ENCODE data around the gene SLC6A3. TPM values are rescaled to one million over a fixed set of nuclear protein-coding genes. Genes with fewer than 3 reads are reported as not detected.

The SLC6A3 gene
- total RNA-seq, 4 donors from 2014 or later = 0.20 to 0.90 TPM; not detected in 2

- H3K9me3 ChIP-seq = no peaks in the 10 kb centered on the region
- peaks cover 0 to 52% (median 6%) of the 10 kb centered on the region in 3 donors for H3K36me3 ChIP-seq
- 93 to 95% methylated on average over 7 of the region's 7 CpGs for WGBS, 2 donors
- no peak for DNase-seq (ENCODE audit: low spot score in 2 of 2)
- peak overlapping the region in 2 of 4 donors; percentile 8 to 58 for H3K27ac ChIP-seq
- peaks cover 0 to 11% (median 0%) of the 10 kb centered on the region in 4 donors for H3K4me1 ChIP-seq
- H3K4me3 ChIP-seq = no peak overlapping the region
- H3K27me3 ChIP-seq = no peaks in the 10 kb centered on the region
- TF ChIP-seq EP300 (IDR thresholded peaks at IDR 0.05) (no peak), POLR2A (IDR thresholded peaks at IDR 0.05) (no peak), CTCF (IDR thresholded peaks at IDR 0.05) (no peak)
Measured at GRCh38 chr5:1479066-1479465, 33.8 kb upstream of the SLC6A3 start.

GRCh38 chr5:1478271-1479035 is 33.2 kb upstream of the SLC6A3 start:
- Histone ChIP-seq H3K4me1 (peaks cover 0 to 11% (median 0%) of the 10 kb centered on the region in 4 donors), H3K36me3 (peaks cover 0 to 53% (median 6%) of the 10 kb centered on the region in 3 donors), H3K9me3 (no peaks in the 10 kb centered on the region), H3K27me3 (no peaks in the 10 kb centered on the region), H3K4me3 (no peak overlapping the region), H3K27ac (peak overlapping the region in 2 of 4 donors; percentile 55 to 58)
- TF ChIP-seq EP300 (IDR thresholded peaks at IDR 0.05) (no peak), CTCF (IDR thresholded peaks at IDR 0.05) (no peak), POLR2A (IDR thresholded peaks at IDR 0.05) (no peak)
- 89% methylated on average over 13 of the region's 13 CpGs for WGBS, 2 donors
- DNase-seq (ENCODE audit: low spot score in 2 of 2) = no peak

GRCh38 chr5:1477341-1477740 is 32.1 kb upstream of the SLC6A3 start:
- DNase-seq (ENCODE audit: low spot score in 2 of 2) = peak in 1 of 2 donors; percentile 57
- TF ChIP-seq EP300 (IDR thresholded peaks at IDR 0.05) = peak; percentile 73 to 76
- no peak for TF ChIP-seq POLR2A (IDR thresholded peaks at IDR 0.05)
- no peak for TF ChIP-seq CTCF (IDR thresholded peaks at IDR 0.05)
- no peaks in the 10 kb centered on the region for H3K27me3 ChIP-seq
- H3K36me3 ChIP-seq = peaks cover 0 to 57% (median 6%) of the 10 kb centered on the region in 3 donors
- H3K9me3 ChIP-seq = no peaks in the 10 kb centered on the region
- H3K4me3 ChIP-seq = no peak overlapping the region
- WGBS, 2 donors = 76 to 79% methylated on average over 16 of the region's 16 CpGs
- H3K27ac ChIP-seq = peak overlapping the region in 1 of 4 donors; percentile 58
- peaks cover 0 to 11% (median 0%) of the 10 kb centered on the region in 4 donors for H3K4me1 ChIP-seq

GRCh38 chr5:1476967-1477310 is 31.7 kb upstream of the SLC6A3 start:
- Histone ChIP-seq H3K36me3 (peaks cover 0 to 61% (median 6%) of the 10 kb centered on the region in 3 donors), H3K4me1 (peaks cover 0 to 11% (median 0%) of the 10 kb centered on the region in 4 donors), H3K27ac (peak overlapping the region in 3 of 4 donors; percentile 2 to 58 (median 55)), H3K4me3 (no peak overlapping the region), H3K27me3 (no peaks in the 10 kb centered on the region), H3K9me3 (no peaks in the 10 kb centered on the region)
- TF ChIP-seq CTCF (IDR thresholded peaks at IDR 0.05) (no peak), POLR2A (IDR thresholded peaks at IDR 0.05) (no peak), EP300 (IDR thresholded peaks at IDR 0.05) (no peak)
- 93 to 96% methylated on average over 11 of the region's 11 CpGs for WGBS, 2 donors
- DNase-seq (ENCODE audit: low spot score in 2 of 2) = no peak

Measured in tibial nerve (tissue), 4 donors.